T-helper 22 cell (primary cell): ENCODE results near the gene ATP1B3.
"Not testable (repeated sequence)": the region's sequence is repeated elsewhere in the genome, so short reads cannot be mapped to it uniquely, and the experiment has no call there.

Experiments used
- DNase-seq: peaks from one replicate; pipeline ENCODE4 v3.0.0-alpha.2; 2020; ENCODE audit warnings: low read depth

The ATP1B3 gene

DNA sequence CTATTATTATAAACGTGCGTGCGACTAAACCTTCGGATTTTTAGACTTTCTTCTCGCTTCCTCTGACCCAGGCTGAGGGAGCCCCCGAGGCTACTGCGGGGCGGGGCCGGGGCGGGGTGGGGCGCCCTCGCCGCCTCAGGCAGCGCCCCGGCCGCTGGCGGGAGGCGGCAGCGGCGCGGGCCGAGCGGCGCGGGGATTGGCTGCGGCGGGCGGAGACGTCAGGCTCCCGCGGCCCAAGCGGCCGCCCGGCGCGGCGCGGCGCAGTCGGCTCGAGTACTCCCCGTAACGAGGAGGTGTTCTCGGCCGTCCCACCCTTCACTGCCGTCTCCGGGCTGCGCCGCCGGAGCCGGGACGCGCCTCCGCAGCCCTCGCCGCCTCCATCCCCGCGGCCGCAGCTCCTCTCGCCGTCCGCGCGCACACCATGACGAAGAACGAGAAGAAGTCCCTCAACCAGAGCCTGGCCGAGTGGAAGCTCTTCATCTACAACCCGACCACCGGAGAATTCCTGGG lies at the start of gene ATP1B3:
Gene ATP1B3, plus strand, starts transcription at position 263 of the 510 bp plus-strand sequence. Its CDS starts 159 bp downstream, at position 422.
- peak; percentile 71 for DNase-seq

DNA sequence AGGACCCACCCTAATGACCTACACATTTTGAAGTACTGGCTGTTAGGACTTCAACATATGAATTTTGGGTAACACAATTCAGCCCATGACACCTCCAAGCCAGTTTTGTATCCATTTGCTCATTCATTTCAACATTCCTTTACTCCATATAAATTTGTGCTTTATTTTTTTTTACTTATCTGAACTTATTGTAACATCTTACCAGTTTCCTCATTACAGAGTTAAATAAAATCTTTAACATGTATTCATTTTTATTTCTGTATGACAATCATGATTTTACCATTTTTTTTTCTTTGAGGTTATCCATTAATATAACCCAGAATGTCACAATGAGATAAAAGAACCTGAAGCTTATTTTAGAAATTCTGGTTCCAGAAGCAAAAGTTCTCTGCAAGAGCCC lies 48.0 kb upstream of the ATP1B3 start:
- DNase-seq: no peak

DNA sequence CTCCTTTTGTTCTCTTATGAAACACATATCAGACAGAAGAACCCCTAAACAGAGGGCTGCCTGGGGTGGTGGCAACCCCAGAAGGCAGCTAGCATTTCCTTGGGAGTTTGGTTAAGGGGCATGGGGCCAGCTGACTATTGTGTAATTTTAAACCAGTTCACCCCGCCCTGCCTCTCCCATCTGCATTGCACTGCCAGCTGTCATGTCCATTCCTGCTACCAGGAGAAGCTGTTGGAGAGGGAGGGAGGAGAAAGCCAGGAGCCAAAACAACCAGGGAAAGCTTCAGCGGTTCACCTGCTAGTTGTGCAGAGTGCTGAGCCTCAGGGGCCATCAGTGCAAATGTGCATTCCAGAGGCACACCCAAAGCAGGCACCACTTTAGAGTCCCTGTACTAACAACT lies 47.6 kb upstream of the ATP1B3 start:
- no peak for DNase-seq

DNA sequence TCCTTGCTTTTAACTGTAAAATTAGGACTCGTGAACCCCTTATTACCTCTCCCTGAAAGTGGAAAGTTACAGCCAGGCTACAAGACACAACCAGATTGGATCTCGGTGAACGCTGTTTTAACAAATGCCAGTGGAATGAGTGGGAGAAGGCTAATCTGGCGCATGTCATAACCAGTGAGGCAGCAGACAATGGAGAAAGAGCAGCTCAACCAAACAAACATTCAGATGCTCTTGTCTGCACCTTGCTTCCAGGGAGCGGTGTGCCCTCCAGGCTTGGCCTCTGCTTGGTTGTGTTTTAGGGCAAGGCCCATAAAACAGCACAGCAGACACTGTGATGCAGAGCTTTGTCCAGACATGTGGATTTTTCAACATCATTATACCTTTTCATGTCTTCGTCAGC lies 45.9 kb upstream of the ATP1B3 start:
- no peak for DNase-seq

DNA sequence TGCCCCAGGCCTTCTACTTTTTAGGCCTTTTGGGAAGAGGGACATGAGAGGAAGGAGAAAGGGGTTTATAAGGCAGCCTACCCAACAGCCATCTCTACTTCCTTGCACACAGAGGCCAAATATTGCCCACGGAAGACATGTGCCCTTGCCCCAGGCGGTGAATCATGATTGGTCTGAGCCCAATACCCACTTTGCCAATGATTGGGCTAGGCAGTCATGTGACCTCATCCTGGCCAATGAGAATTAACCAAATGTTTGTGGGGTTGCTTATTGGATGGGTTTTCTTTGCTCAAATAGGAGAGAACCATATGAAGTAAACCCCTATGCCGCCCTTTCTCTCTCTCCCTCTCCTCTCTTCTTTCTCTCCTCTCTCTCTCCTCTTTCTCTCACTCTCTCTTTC lies 42.2 kb upstream of the ATP1B3 start:
- no peak for DNase-seq

DNA sequence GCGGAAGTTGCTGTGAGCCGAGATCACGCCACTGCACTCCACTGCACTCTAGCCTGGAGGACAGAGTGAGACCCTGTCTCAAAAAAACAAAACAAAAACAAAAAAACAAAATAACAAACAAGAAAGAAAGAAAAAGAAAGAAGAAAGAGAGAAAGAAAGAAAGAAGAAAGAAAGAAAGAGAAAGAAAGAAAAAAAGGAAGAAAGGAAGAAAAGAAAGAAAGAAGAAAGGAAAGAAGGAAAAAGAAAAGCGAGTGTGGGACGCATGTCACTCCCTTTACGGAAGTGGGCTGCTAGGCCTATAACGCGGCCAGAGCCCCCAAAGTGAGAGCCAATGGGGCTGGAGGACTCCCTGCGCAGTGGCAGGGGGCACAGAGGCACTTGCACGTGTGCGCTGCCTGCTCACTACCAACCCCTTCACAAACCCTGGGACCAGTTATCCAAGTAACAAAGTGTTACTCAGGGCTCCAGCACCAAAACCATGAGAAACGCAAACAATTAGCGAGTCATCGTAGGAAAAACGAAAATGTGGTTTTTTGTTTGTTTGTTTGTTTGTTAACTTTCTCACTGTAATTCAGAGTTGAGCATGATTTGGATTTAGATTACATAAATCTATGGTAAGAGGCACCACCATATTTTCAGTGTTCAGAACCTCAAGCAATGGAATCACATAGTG lies 40.8 kb upstream of the ATP1B3 start:
- no peak for DNase-seq

DNA sequence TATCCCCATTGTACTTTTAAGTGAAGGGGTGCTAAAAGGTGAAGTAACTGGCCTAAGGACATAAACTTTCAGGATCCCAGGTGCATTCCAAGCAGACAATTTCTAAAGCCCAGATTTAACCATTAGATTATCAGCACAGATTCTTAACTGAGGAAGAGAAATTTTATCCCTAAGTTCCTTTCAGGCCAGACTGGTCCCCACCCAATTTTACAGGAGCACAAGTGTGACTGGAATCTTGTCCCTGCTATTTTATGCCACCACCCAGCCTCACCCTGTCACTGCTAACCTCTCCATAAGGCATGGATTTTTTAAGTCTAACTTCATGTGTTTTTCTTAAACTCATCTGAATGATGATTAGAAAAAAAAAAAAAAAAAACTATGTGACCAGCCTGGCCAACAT lies 37.1 kb upstream of the ATP1B3 start:
- DNase-seq: no peak

DNA sequence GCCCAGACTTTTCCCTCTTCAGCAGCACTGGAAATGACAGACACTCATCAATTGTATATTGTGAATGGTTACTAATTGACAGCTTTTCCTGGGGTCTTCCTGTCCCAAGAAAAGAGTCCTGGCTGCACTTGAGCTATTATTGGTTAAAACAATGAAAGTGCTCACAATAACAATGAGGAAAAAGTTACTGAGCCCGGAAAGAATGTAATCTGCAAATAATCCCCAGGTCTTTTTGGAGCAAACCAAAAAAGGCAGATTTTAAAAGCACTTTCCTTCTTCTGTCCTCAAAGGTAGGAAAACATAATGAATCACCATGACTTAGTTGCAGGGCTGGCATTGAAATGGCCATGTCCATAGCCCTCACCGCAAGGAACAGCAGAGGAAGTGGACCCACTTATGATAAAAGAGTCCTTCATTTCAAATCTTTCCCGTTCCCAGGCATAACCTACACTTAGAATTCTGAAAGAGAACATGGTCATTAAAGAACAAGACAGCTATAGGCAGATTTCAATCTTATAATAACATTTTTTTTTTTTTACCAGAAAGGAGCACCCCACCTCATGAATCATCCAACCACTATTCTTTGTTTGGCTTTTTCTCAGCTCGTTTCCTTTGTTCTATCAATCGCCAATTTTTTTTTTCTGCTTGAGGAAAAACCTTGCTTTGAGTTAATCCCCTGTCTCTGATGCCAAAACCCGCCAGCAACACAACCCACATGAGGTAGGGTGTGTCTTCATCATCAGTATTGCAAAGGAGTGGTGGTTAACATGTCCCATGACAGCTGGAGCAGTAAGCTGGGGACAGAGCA lies 35.5 kb upstream of the ATP1B3 start:
- no peak for DNase-seq

DNA sequence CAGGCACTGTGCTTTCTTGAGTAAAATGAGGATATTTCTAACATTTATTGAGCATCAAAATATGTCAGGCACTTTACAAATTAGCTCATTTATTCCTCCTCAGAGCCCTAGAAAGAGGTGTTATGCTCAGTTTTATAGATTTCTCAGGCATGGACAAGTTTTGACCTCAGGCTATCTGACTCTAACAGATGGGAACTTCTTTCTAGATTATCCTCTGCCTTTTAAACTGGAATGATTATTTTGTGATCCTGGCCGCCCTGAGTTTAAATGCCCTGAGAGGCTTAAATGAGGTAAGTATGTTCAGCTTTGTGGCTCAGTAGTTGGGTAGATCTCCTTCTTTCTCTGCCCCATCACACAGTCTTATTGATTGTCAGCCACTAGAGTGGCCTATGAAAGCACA lies 32.3 kb upstream of the ATP1B3 start:
- no peak for DNase-seq

DNA sequence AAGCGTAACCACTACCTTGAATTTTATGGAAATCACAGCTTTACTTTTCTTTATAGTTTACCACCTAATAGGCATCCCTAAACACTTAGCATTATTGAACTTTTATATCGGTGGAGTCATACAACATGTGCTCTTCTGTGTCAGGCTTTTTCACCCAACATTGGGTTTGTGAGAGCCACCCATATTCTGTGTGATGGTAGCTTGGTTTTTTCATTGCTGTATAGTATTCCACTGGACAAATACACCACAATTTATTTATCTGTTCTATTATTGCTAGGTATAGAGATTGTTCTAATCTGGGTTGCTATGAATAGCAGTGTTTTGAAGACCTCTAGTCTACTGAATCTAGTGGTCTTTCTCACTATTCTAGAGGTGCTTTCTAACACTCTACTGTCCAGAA lies 31.6 kb upstream of the ATP1B3 start:
- DNase-seq: no peak

DNA sequence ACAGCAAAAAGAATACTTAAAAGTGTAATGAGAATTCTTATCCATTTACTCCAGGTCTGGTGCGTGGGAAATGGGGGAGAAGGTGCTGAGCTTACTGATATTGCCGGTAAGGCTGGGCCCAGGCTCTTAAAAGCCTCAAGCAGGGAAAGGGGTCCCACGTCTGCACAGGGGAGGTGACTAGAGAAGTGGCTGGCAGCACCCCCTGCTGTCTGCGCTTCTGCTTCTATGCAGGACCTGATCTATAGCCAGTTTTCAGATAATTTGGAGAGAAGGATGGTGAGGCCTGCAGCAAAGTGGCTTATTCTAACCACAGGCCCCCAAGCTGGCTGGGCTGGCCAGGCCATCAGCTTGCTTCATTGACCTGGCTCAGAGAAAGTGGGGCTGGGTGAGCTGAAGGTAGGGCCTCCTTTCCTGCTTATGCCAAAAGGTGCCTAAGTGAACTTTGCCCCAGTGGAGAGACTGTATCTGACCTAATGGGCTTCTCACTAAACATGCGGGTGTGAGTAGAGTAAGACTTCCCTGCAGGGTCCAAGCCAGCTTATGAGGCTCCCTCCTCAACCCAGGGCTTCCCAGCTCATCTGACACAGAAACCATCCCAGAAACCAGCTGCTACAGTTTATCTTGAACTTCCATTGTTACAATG lies 30.9 kb upstream of the ATP1B3 start:
- no peak for DNase-seq

DNA sequence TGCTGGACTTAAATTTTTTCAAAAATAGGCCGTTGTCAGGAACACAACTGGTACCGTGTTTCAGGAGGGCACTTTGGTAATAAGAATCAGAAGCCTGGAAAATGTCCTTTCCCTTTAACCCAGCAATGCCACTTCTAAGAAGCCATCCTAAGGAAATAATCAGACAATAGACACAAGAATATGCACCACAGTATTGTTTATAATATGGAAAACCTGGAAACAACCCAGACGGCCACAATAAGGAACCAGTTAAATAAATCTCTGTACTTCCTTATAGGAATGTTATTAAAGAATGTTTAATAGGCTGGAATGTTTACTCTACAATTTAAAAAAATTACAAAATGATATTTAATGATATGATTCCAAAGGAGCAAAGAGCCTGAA lies 30.4 kb upstream of the ATP1B3 start:
- no peak for DNase-seq

DNA sequence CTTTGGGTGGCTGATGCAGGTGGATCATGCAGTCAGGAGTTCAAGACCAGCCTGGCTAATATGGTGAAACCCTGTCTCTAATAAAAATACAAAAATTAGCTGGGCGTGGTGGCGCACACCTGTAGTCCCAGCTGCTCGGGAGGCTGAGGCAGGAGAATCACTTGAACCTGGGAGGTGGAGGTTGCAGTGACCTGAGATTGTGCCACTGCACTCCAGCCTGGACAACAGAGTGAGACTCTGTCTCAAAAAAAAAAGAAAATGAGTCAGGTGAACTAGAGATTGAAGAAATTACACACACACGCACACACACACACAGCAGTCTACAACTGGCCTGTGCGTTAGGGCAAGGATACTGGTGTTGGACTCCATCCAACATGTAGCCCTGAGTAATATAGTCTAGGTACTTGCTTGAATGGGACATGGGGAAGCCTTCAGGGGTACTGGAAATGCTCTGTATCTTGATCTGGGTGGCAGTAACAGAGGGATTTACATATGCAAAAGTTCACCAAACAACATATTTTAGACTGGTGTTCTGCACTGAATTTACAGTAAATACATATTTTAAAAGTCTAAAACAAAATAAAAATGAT lies 28.2 kb upstream of the ATP1B3 start:
- not testable (repeated sequence) for DNase-seq

DNA sequence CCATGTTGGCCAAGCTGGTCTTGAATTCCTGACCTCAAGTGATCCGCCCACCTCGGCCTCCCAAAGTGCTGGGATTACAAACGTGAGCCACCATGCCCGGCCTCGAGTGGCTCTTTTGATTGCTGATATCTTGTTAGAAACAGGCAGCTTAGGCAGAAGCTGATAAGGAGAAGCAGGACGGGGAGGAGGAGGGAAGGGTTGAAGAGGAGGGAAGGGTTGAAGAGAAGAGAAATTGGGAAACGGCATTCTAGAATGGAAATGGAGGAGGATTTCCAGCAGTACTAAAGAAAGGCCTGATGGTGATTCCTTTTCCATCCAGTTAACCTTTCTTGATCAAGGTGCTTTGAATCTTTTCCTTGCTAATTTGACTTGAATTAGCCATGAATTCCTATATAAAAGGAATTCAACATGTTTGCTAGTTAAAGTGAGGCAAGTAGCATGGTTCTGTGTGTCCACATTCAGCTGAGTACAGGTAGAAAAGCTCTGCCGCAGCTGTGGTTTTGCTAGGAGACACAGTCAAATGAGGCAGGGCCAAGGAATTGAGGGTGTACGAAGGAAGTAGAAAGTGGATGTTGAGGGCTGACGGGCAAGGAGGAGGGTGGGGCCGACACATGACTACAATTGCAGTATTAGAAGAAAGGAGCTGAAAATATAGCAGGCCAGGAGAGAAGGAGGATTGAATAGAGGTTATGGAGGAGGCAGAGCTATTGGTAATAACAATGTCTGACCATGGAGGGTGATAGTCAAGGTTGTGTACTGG lies 27.2 kb upstream of the ATP1B3 start:
- DNase-seq: no peak

DNA sequence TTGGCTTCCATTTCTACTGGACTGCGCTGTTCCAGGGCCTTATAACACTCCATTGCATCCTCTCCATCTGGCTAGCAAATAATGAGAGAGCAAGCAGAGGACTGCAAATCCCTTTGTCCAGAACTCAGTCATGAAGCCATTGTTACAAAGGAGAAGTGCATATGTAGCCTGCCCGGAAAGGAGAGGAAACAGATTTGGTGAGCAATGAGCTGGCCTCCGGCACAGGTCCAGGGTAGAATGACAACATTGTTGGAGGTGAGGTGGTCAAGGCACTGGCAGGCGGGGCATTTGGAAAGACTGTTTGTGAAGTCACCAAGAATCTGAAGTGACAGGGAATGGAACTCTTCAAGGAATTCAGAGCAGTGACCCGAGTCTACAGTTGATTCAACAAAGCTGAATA lies 25.0 kb upstream of the ATP1B3 start:
- no peak for DNase-seq

DNA sequence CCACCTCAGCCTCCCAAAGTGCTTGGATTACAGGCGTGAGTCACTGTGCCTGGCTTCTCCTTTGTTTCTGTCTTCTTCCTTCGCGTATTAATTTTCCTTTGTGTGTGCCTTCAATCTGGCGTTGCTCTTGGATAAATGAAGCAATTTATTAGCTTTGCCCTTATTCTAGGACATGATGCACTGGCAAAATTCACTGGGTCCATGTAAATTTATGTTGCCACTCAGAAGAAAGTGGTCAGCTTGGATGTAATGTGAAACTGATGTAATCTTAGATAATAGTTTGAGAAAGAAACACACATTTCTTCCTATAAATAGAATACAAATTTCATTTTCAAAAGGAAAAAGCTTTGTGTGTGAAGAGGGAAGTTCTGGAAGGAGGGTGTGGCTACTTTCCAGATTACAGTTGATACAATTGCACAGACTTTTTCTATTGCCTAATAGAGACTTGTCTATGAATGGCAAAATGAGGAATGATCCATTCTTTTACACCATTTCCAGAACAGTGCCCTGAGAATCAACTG lies 23.3 kb upstream of the ATP1B3 start:
- DNase-seq: no peak

DNA sequence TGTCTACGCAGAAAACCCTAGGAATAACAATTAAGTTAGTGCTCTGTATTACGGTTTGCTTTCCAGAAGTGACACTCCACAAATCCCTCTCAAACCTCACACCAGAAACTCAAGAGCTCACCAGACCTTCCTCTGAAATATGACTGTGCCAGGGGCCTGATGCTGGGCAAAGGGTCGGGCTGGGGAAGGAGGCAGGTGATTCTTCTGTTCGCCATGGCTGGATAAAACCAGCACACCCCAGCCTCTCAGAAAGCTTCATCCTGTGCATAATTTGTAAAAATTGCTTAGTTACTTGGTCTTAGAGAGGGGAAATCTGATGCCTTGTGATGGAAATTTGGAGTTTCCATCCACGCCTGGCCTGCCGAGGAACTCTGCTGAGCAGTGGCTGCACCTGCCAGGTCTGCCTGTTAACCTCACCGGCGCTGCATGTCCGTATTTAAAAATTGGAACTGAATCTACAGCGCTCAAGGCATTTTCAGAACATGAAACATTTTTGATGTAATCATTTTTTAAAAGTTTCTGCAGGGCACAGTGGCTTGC lies 22.7 kb upstream of the ATP1B3 start:
- DNase-seq: no peak

DNA sequence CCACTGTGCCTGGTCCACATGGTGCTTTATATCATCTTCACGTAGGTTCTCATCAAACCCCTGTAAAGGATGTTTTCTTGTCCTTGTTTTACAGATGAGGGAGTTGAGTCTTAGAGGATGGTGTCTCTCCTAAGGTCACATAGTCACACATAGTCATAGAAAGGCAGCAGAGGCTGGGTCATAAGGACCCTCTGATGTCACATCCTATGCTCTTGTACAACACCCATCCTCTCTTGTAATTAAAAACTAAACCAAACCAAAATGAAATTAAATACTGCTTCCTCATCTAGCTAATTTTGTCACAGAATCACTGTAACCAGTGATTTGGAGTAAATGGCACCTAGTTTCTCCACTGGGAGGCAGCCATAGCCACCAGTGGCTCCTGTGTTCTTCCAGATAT lies 21.8 kb upstream of the ATP1B3 start:
- DNase-seq: no peak

DNA sequence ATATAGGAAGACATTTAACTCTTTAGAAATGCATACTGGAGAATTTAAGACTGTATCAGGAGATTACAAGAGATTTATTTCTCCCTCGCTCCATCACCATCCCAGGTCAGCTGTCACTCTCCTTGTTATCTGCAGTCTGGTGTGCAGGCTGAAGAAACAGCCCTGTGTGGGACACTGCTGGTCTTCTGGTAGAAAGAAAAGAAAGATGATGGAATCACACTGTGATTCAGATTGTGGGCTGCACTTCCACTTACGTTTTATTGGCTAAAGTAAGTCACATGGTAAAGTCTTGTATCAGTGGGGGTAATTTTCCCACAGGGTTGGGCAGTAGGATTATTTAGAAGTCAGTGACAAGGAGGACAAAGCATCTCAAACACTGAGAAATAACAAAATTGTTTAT lies 18.1 kb upstream of the ATP1B3 start:
- DNase-seq: no peak

DNA sequence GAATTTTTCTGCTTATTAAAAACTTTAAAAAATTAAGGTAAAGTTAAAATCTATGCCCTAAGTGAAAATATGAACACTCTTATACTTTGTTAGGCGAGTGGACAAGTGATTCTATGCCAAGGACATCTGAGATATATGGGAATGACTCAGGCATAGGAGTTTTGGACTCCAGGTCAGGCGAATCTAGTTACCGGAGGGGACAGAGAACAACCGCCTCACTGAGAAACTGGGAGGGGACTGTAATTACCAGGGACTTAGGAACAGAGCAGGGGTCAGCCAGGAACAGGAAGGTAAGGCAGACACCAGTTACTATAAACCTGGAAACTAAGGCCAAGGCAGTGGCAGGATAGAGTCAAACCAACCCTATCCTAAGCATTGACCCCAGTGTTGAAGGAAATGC lies 16.8 kb upstream of the ATP1B3 start:
- no peak for DNase-seq

DNA sequence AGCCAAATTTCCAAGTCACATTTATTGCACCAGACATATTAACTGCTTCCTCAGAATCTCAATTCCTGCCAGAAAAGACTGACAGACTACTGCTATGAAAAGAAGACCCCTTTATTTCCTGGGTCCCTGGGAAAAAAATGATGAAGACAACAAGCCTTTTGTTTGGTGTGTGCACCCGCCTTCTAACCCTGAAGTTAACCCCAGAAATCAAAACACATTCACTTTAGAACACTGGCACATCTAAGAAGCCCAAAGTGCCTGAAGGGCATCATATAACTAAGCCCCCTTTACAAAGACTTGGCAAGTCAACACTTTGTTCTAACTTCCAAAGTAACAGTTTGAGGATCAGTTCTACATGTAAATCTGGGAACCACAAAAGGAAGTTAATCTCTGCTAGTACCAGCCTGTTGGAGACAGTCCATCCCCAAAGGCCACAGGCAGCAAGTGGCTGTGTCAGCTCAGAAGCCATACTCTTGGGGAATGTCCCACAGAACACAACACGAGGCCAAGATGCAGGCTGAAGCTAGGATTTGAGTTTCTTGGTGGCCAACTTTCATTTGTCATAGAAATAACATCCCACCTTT lies 16.3 kb upstream of the ATP1B3 start:
- DNase-seq: no peak
